Body of pancreas (tissue), 4 donors: ENCODE measurements around the gene CREB5.

Experiments
- CTCF ChIP-seq, 7 experiments: fragments of 450-650 bp in 4 of 7; fragments of 200-600 bp in 3 of 7; sonication (generic) in 3 of 7; IDR thresholded peaks; one replicate each; pipeline ENCODE4 v1.5.1; 2016 to 2019; ENCODE audit warnings: antibody characterized with exemption in 7 of 7
- POLR2A ChIP-seq, 3 donors: fragments of 450-650 bp; IDR thresholded peaks; one replicate each; pipeline ENCODE4 v1.6.1; 2016; ENCODE audit warnings: antibody characterized with exemption in 3 of 3, mild to moderate bottlenecking in 2 of 3

GRCh38 chr7:28678431-28678965 is 266.2 kb downstream of the CREB5 start:
- TF ChIP-seq POLR2A (IDR thresholded peaks at IDR 0.05) (no peak), CTCF (IDR thresholded peaks at IDR 0.05) (no peak)
